ENCODE data around the gene OAS1.

DNA sequence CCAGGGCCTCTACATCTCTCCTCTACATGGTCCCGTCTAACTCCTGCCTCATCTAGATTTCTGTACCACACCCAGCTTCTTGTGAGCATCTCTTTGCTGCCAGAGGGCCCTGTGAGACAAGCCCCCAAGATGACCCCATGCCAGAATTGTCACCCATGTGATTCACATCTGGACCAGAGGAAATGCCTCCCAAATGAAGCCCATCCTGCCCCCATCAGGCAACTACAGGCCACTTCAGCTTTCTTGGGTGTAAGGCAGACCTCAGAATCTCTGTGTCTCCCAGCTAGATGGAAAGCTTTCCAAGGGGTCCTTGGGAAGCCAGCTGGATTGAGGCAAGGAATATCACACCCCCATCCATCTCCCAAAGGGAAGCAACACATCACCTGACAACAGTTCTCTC, 22.2 kb downstream of the OAS1 start:
- TF ChIP-seq, protein P1, sequence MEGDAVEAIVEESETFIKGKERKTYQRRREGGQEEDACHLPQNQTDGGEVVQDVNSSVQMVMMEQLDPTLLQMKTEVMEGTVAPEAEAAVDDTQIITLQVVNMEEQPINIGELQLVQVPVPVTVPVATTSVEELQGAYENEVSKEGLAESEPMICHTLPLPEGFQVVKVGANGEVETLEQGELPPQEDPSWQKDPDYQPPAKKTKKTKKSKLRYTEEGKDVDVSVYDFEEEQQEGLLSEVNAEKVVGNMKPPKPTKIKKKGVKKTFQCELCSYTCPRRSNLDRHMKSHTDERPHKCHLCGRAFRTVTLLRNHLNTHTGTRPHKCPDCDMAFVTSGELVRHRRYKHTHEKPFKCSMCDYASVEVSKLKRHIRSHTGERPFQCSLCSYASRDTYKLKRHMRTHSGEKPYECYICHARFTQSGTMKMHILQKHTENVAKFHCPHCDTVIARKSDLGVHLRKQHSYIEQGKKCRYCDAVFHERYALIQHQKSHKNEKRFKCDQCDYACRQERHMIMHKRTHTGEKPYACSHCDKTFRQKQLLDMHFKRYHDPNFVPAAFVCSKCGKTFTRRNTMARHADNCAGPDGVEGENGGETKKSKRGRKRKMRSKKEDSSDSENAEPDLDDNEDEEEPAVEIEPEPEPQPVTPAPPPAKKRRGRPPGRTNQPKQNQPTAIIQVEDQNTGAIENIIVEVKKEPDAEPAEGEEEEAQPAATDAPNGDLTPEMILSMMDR (IDR thresholded peaks at IDR 0.05; ENCODE audit: low read depth, low read length), result peak; percentile 54
- TF ChIP-seq EZH2phosphoT487 (IDR thresholded peaks at IDR 0.05; ENCODE audit: low read depth), result no peak

Measured in OCI-LY3 (cell line).